H1 (cell line): ENCODE results near the gene DCHS1.

Experiments
- EZH2 ChIP-seq: fragments of 200-600 bp; sonication (generic); IDR thresholded peaks from 2 replicates; pipeline ENCODE4 v1.7.1; 2012; ENCODE audit warnings: low read depth, mild to moderate bottlenecking, moderate library complexity, low read length, inconsistent platforms; ENCODE audit not compliant: severe bottlenecking
- HDAC6 ChIP-seq: IDR thresholded peaks from one replicate; pipeline ENCODE4 v1.7.1; 2012; ENCODE audit warnings: low read depth, mild to moderate bottlenecking, inconsistent platforms, low read length, moderate library complexity
- TF ChIP-seq, protein P1 (sequence below), 3 experiments: IDR thresholded peaks; 1 replicate in 2 of 3; 2 replicates in 1 of 3; pipeline versions ENCODE4 v1.5.1 to v1.6.1; 2011; ENCODE audit warnings: low read length in 3 of 3, mild to moderate bottlenecking in 3 of 3, inconsistent platforms in 2 of 3, low read depth in 1 of 3, moderate library complexity in 1 of 3; ENCODE audit not compliant: insufficient read depth in 1 of 3; ENCODE audit errors: control extremely low read depth in 1 of 3

DNA sequence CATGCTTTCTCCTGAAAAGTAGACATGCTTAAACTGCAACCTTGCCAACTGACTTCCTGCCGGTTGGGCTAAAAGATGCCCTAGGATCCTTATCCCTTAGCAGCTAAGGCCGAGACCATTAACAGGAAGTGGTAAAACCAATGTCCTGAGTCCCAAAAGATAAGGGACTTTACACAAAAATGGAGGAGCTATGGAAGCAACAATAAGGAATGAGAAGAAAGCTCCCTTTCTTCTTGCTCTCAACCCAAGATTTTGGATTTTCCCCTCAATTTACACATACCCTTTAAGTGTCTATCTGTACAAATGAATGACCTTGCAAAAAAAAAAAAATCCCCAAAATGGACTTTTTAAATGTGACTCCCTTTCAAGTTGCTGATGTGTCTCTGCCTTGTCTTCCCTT, 16.4 kb upstream of the DCHS1 start:
- TF ChIP-seq HDAC6 (no peak), EZH2 (no peak)
- TF ChIP-seq, protein P1, sequence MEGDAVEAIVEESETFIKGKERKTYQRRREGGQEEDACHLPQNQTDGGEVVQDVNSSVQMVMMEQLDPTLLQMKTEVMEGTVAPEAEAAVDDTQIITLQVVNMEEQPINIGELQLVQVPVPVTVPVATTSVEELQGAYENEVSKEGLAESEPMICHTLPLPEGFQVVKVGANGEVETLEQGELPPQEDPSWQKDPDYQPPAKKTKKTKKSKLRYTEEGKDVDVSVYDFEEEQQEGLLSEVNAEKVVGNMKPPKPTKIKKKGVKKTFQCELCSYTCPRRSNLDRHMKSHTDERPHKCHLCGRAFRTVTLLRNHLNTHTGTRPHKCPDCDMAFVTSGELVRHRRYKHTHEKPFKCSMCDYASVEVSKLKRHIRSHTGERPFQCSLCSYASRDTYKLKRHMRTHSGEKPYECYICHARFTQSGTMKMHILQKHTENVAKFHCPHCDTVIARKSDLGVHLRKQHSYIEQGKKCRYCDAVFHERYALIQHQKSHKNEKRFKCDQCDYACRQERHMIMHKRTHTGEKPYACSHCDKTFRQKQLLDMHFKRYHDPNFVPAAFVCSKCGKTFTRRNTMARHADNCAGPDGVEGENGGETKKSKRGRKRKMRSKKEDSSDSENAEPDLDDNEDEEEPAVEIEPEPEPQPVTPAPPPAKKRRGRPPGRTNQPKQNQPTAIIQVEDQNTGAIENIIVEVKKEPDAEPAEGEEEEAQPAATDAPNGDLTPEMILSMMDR (IDR thresholded peaks at IDR 0.05; ENCODE audit: control extremely low read depth in 1 of 3, insufficient read depth in 1 of 3, low read depth in 1 of 3, low read length in 3 of 3) = no peak
